GM18520 (cell line): ENCODE data around the gene KCNJ8.

ENCODE experiments used
- ATAC-seq: cut with Tn5 transposase; IDR thresholded peaks from one replicate; pipeline ENCODE4 v1.9.1; 2021; ENCODE audit not compliant: unreplicated experiment

Gene KCNJ8

GRCh38 chr12:21718944-21719650 lies 55.4 kb downstream of the KCNJ8 start:
- ATAC-seq, result no peak

- no peak for ATAC-seq
Measured at GRCh38 chr12:21718403-21718802, 56.1 kb downstream of the KCNJ8 start.

- ATAC-seq, result no peak
Measured at GRCh38 chr12:21717767-21718166, 56.7 kb downstream of the KCNJ8 start.

- no peak for ATAC-seq
Measured at GRCh38 chr12:21715386-21715785, 59.1 kb downstream of the KCNJ8 start.
